Measurements from ENCODE around the gene CSAD. TPM values are rescaled to one million over a fixed set of nuclear protein-coding genes. Genes with fewer than 3 reads are reported as not detected.
"Not testable (repeated sequence)": the region's sequence is repeated elsewhere in the genome, so short reads cannot be mapped to it uniquely, and the experiment has no call there.

Gene CSAD
- total RNA-seq, 2 experiments from 2014 or later, result 25.8 to 26.9 TPM

GRCh38 chr12:53170215-53170614, 10.5 kb downstream of the CSAD start:
- ChIA-PET CTCF (ENCODE audit: unreplicated experiment) (no interaction called here), POLR2A (no interaction called here)
- Histone ChIP-seq H3K4me2 (ENCODE audit: low read length) (no peak overlapping the region), H3K36me3 (ENCODE audit: insufficient read depth, low read length) (no peaks in the 10 kb centered on the region), H3K79me2 (ENCODE audit: insufficient read depth, low read depth, low read length) (no peaks in the 10 kb centered on the region), H3K4me1 (ENCODE audit: insufficient read depth, low read length, poor library complexity, severe bottlenecking) (no peaks in the 10 kb centered on the region), H3K27ac (ENCODE audit: low read depth, low read length, poor library complexity, severe bottlenecking) (no peak overlapping the region), H3K9me3 (ENCODE audit: low read length) (no peaks in the 10 kb centered on the region), H3K4me3 (ENCODE audit: low read depth, low read length, poor library complexity, severe bottlenecking) (no peak overlapping the region), H4K20me1 (ENCODE audit: insufficient read depth, low read length) (no peaks in the 10 kb centered on the region), H3K9me2 (ENCODE audit: insufficient read depth, low read length) (no peaks in the 10 kb centered on the region), H2AFZ (ENCODE audit: low read length) (no peak overlapping the region)
- TF ChIP-seq EZH2phosphoT487 (IDR thresholded peaks at IDR 0.05; ENCODE audit: borderline replicate concordance, low read depth, low read length) (no peak), CTCF (conservative IDR thresholded peaks at IDR 0.05; ENCODE audit: low read length) (no peak)
- BruUV-seq (replicated peaks), result no TSS peak
- DNase-seq (ENCODE audit: low spot score), result no peak
- intact Hi-C loops (cut with micrococcal nuclease; ENCODE audit: unreplicated experiment), result no loop called here

- no peaks in the 10 kb centered on the region for H4K20me1 ChIP-seq (ENCODE audit: insufficient read depth, low read length)
- no peaks in the 10 kb centered on the region for H3K79me2 ChIP-seq (ENCODE audit: insufficient read depth, low read depth, low read length)
- no peak for DNase-seq (ENCODE audit: low spot score)
- H3K27ac ChIP-seq (ENCODE audit: low read depth, low read length, poor library complexity, severe bottlenecking), result no peak overlapping the region
- TF ChIP-seq CTCF (conservative IDR thresholded peaks at IDR 0.05; ENCODE audit: low read length), result no peak
- no peak for TF ChIP-seq EZH2phosphoT487 (IDR thresholded peaks at IDR 0.05; ENCODE audit: borderline replicate concordance, low read depth, low read length)
- CTCF ChIA-PET (ENCODE audit: unreplicated experiment), result no interaction called here
- H3K4me1 ChIP-seq (ENCODE audit: insufficient read depth, low read length, poor library complexity, severe bottlenecking), result no peaks in the 10 kb centered on the region
- intact Hi-C loops (cut with micrococcal nuclease; ENCODE audit: unreplicated experiment), result no loop called here
- no peak overlapping the region for H3K4me3 ChIP-seq (ENCODE audit: low read depth, low read length, poor library complexity, severe bottlenecking)
- no peak overlapping the region for H3K4me2 ChIP-seq (ENCODE audit: low read length)
- H3K9me2 ChIP-seq (ENCODE audit: insufficient read depth, low read length), result no peaks in the 10 kb centered on the region
- BruUV-seq (replicated peaks), result no TSS peak
- no peaks in the 10 kb centered on the region for H3K9me3 ChIP-seq (ENCODE audit: low read length)
- H3K36me3 ChIP-seq (ENCODE audit: insufficient read depth, low read length), result no peaks in the 10 kb centered on the region
- POLR2A ChIA-PET, result no interaction called here
- H2AFZ ChIP-seq (ENCODE audit: low read length), result no peak overlapping the region
These were observed 11.1 kb downstream of the CSAD start for GRCh38 chr12:53169644-53170043.

- intact Hi-C loops (cut with micrococcal nuclease; ENCODE audit: unreplicated experiment), result no loop called here
- Histone ChIP-seq H3K79me2 (ENCODE audit: insufficient read depth, low read depth, low read length) (no peaks in the 10 kb centered on the region), H2AFZ (ENCODE audit: low read length) (no peak overlapping the region), H3K4me3 (ENCODE audit: low read depth, low read length, poor library complexity, severe bottlenecking) (no peak overlapping the region), H3K36me3 (ENCODE audit: insufficient read depth, low read length) (no peaks in the 10 kb centered on the region), H3K27ac (ENCODE audit: low read depth, low read length, poor library complexity, severe bottlenecking) (no peak overlapping the region), H3K4me2 (ENCODE audit: low read length) (no peak overlapping the region), H3K9me2 (ENCODE audit: insufficient read depth, low read length) (no peaks in the 10 kb centered on the region), H3K4me1 (ENCODE audit: insufficient read depth, low read length, poor library complexity, severe bottlenecking) (no peaks in the 10 kb centered on the region), H4K20me1 (ENCODE audit: insufficient read depth, low read length) (no peaks in the 10 kb centered on the region), H3K9me3 (ENCODE audit: low read length) (no peaks in the 10 kb centered on the region)
- DNase-seq (ENCODE audit: low spot score), result no peak
- BruUV-seq (replicated peaks), result no TSS peak
- TF ChIP-seq CTCF (conservative IDR thresholded peaks at IDR 0.05; ENCODE audit: low read length), result no peak
- no peak for TF ChIP-seq EZH2phosphoT487 (IDR thresholded peaks at IDR 0.05; ENCODE audit: borderline replicate concordance, low read depth, low read length)
- ChIA-PET POLR2A (interaction anchor here (0.6 to 1.0 kb wide), 2 partner anchors 13 to 182 kb away, joined by 5 read pairs; no protein-coding TSS in a partner anchor), CTCF (ENCODE audit: unreplicated experiment) (no interaction called here)
These were observed 13.9 kb downstream of the CSAD start for GRCh38 chr12:53166837-53167236.

GRCh38 chr12:53163008-53163407, 17.7 kb downstream of the CSAD start:
- H3K9me2 ChIP-seq (ENCODE audit: insufficient read depth, low read length); DNase-seq (ENCODE audit: low spot score); H4K20me1 ChIP-seq (ENCODE audit: insufficient read depth, low read length); H2AFZ ChIP-seq (ENCODE audit: low read length); H3K36me3 ChIP-seq (ENCODE audit: insufficient read depth, low read length); H3K9me3 ChIP-seq (ENCODE audit: low read length); BruUV-seq (replicated peaks); intact Hi-C loops (cut with micrococcal nuclease; ENCODE audit: unreplicated experiment); CTCF ChIA-PET (ENCODE audit: unreplicated experiment); H3K27ac ChIP-seq (ENCODE audit: low read depth, low read length, poor library complexity, severe bottlenecking); H3K79me2 ChIP-seq (ENCODE audit: insufficient read depth, low read depth, low read length); H3K4me2 ChIP-seq (ENCODE audit: low read length); H3K4me3 ChIP-seq (ENCODE audit: low read depth, low read length, poor library complexity, severe bottlenecking): not testable (repeated sequence)
- POLR2A ChIA-PET, result interaction anchor here (0.5 kb wide), 1 partner anchor 19 kb away, joined by 3 read pairs; no protein-coding TSS in a partner anchor
- H3K4me1 ChIP-seq (ENCODE audit: insufficient read depth, low read length, poor library complexity, severe bottlenecking), result peaks cover 11% of the 10 kb centered on the region

All from OCI-LY7 (cell line).